ENCODE results near the gene VPS11.

DNA sequence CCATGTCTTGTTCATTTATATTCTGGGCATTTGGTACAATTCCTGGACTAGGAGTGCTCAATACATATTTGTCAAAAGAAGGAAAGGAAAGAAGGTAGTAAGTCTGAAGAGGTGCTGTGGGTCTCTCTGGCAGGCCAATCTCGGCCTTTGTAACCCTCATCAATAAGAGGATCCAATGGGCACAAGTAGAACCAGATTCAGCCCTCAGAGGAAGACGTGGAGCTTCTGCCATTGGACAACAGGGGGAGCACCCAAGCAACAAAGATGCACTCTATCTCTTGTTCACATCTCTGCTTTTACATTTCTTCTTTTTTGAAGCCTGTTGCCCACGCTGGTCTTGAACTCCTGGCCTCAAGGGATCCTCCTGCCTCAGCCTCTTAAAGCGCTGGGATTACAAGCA lies 2.2 kb upstream of the VPS11 start:
- no peak for TF ChIP-seq YY1 (IDR thresholded peaks at IDR 0.05; ENCODE audit: insufficient read depth, insufficient read length)
- TF ChIP-seq ZNF274 (IDR thresholded peaks at IDR 0.05; ENCODE audit: low read depth, low read length) = no peak
- no peak for TF ChIP-seq SUZ12 (IDR thresholded peaks at IDR 0.05; ENCODE audit: extremely low read depth, insufficient read depth, insufficient read length)
